CD4-positive, alpha-beta T cell treated with Interleukin-6 for 4 hours (primary cell): ENCODE results near the gene TPK1.

Source experiments
- DNase-seq: peaks from one replicate; pipeline ENCODE4 v3.0.0-alpha.2; 2020; ENCODE audit warnings: mixed read lengths

Gene TPK1

GRCh38 chr7:144717720-144718119, 118.1 kb downstream of the TPK1 start:
- no peak for DNase-seq

- DNase-seq = no peak
Measured at GRCh38 chr7:144713850-144714249, 122.0 kb downstream of the TPK1 start.

- DNase-seq = no peak
Measured at GRCh38 chr7:144710791-144711190, 125.1 kb downstream of the TPK1 start.

GRCh38 chr7:144709066-144709465, 126.8 kb downstream of the TPK1 start:
- no peak for DNase-seq

- no peak for DNase-seq
Measured at GRCh38 chr7:144691240-144691639, 144.6 kb downstream of the TPK1 start.

GRCh38 chr7:144682581-144683280, 153.1 kb downstream of the TPK1 start:
- no peak for DNase-seq

GRCh38 chr7:144676492-144676891, 159.4 kb downstream of the TPK1 start:
- DNase-seq = no peak

GRCh38 chr7:144674550-144674949, 161.3 kb downstream of the TPK1 start:
- DNase-seq = no peak

- no peak for DNase-seq
Measured at GRCh38 chr7:144672869-144673268, 163.0 kb downstream of the TPK1 start.

- no peak for DNase-seq
Measured at GRCh38 chr7:144671429-144671828, 164.4 kb downstream of the TPK1 start.

- no peak for DNase-seq
Measured at GRCh38 chr7:144670218-144670617, 165.6 kb downstream of the TPK1 start.

GRCh38 chr7:144668503-144668902, 167.3 kb downstream of the TPK1 start:
- no peak for DNase-seq

GRCh38 chr7:144665689-144666381, 170.0 kb downstream of the TPK1 start:
- DNase-seq = no peak

GRCh38 chr7:144659211-144659610, 176.6 kb downstream of the TPK1 start:
- DNase-seq = no peak

- no peak for DNase-seq
Measured at GRCh38 chr7:144656965-144657517, 178.8 kb downstream of the TPK1 start.

- DNase-seq = no peak
Measured at GRCh38 chr7:144653449-144653848, 182.4 kb downstream of the TPK1 start.

- DNase-seq = no peak
Measured at GRCh38 chr7:144650439-144650838, 185.4 kb downstream of the TPK1 start.

GRCh38 chr7:144649120-144649519, 186.7 kb downstream of the TPK1 start:
- no peak for DNase-seq

- no peak for DNase-seq
Measured at GRCh38 chr7:144641389-144642044, 194.3 kb downstream of the TPK1 start.

GRCh38 chr7:144632724-144633123, 203.1 kb downstream of the TPK1 start:
- no peak for DNase-seq

GRCh38 chr7:144629598-144629997, 206.3 kb downstream of the TPK1 start:
- no peak for DNase-seq

GRCh38 chr7:144629011-144629410, 206.8 kb downstream of the TPK1 start:
- DNase-seq = no peak

GRCh38 chr7:144628176-144628575, 207.7 kb downstream of the TPK1 start:
- DNase-seq = no peak

GRCh38 chr7:144622745-144623144, 213.1 kb downstream of the TPK1 start:
- no peak for DNase-seq
